ENCODE data around the gene NPHP4. TPM values are rescaled to one million over a fixed set of nuclear protein-coding genes. Genes with fewer than 3 reads are reported as not detected.

Gene NPHP4
- polyA plus RNA-seq, 1 donor (not counting 4 experiments of a cell fraction or from before 2014, with no cell fraction given), result 3.7 TPM

GRCh38 chr1:5980314-5981008 lies 11.8 kb downstream of the NPHP4 start:
- H3K4me2 ChIP-seq (ENCODE audit: control insufficient read depth, extremely low read depth, insufficient read depth, low read depth, low read length), result no peak overlapping the region
- no peak overlapping the region for H2AFZ ChIP-seq (ENCODE audit: control insufficient read depth, low read length)
- H3K27me3 ChIP-seq (ENCODE audit: control insufficient read depth, extremely low read depth, insufficient read depth, low read length), result no peaks in the 10 kb centered on the region
- H3K27ac ChIP-seq (ENCODE audit: control insufficient read depth, insufficient read depth, low read length), result no peak overlapping the region
- peaks cover 9% of the 10 kb centered on the region for H3K4me1 ChIP-seq (ENCODE audit: control insufficient read depth, extremely low read depth, insufficient read depth, low read length)
- no peak overlapping the region for H3K9ac ChIP-seq (ENCODE audit: control insufficient read depth, extremely low read depth, insufficient read depth, low read length)
- H3K4me3 ChIP-seq (ENCODE audit: control insufficient read depth in 2 of 3, extremely low read depth in 1 of 3, insufficient read depth in 2 of 3, low read depth in 1 of 3, low read length in 3 of 3), result no peak overlapping the region
- H4K20me1 ChIP-seq (ENCODE audit: control insufficient read depth, extremely low read depth, insufficient read depth, low read length), result peaks cover 2% of the 10 kb centered on the region
- TF ChIP-seq EZH2 (IDR thresholded peaks at IDR 0.05; ENCODE audit: low read length), result no peak
- no peak for TF ChIP-seq CTCF (optimal IDR thresholded peaks at IDR 0.05 in 1 of 3, IDR thresholded peaks at IDR 0.05 in 1 of 3, conservative IDR thresholded peaks at IDR 0.05 in 1 of 3; ENCODE audit: extremely low read depth in 1 of 3, insufficient read depth in 2 of 3, low read length in 3 of 3)
- peaks cover 4 to 7% of the 10 kb centered on the region in 2 experiments for H3K36me3 ChIP-seq (ENCODE audit: control insufficient read depth in 2 of 2, extremely low read depth in 1 of 2, insufficient read depth in 2 of 2, low read length in 2 of 2)
- H3K9me1 ChIP-seq (ENCODE audit: control insufficient read depth, extremely low read depth, insufficient read depth, low read length), result no peaks in the 10 kb centered on the region
- FAIRE-seq (no peak), DNase-seq (ENCODE audit: low read depth, low spot score) (no peak)
- dilution Hi-C loops (cut with MboI; ENCODE audit: extremely low pct_ligation_motif_present, low sequenced_read_pairs), result no loop called here
- no peaks in the 10 kb centered on the region for H3K9me3 ChIP-seq (ENCODE audit: control insufficient read depth, low read depth, low read length)
- H3K79me2 ChIP-seq (ENCODE audit: control insufficient read depth, insufficient read depth, low read length), result no peaks in the 10 kb centered on the region

GRCh38 chr1:5979536-5980313 lies 12.5 kb downstream of the NPHP4 start:
- H3K9me3 ChIP-seq (ENCODE audit: control insufficient read depth, low read depth, low read length), result no peaks in the 10 kb centered on the region
- no peak for TF ChIP-seq EZH2 (IDR thresholded peaks at IDR 0.05; ENCODE audit: low read length)
- no peak for TF ChIP-seq CTCF (optimal IDR thresholded peaks at IDR 0.05 in 1 of 3, IDR thresholded peaks at IDR 0.05 in 1 of 3, conservative IDR thresholded peaks at IDR 0.05 in 1 of 3; ENCODE audit: extremely low read depth in 1 of 3, insufficient read depth in 2 of 3, low read length in 3 of 3)
- peaks cover 4 to 7% of the 10 kb centered on the region in 2 experiments for H3K36me3 ChIP-seq (ENCODE audit: control insufficient read depth in 2 of 2, extremely low read depth in 1 of 2, insufficient read depth in 2 of 2, low read length in 2 of 2)
- dilution Hi-C loops (cut with MboI; ENCODE audit: extremely low pct_ligation_motif_present, low sequenced_read_pairs), result no loop called here
- peaks cover 2% of the 10 kb centered on the region for H4K20me1 ChIP-seq (ENCODE audit: control insufficient read depth, extremely low read depth, insufficient read depth, low read length)
- no peaks in the 10 kb centered on the region for H3K9me1 ChIP-seq (ENCODE audit: control insufficient read depth, extremely low read depth, insufficient read depth, low read length)
- no peak overlapping the region for H3K9ac ChIP-seq (ENCODE audit: control insufficient read depth, extremely low read depth, insufficient read depth, low read length)
- H2AFZ ChIP-seq (ENCODE audit: control insufficient read depth, low read length), result no peak overlapping the region
- DNase-seq (ENCODE audit: low read depth, low spot score), result no peak
- no peaks in the 10 kb centered on the region for H3K27me3 ChIP-seq (ENCODE audit: control insufficient read depth, extremely low read depth, insufficient read depth, low read length)
- no peak overlapping the region for H3K4me2 ChIP-seq (ENCODE audit: control insufficient read depth, extremely low read depth, insufficient read depth, low read depth, low read length)
- no peak for FAIRE-seq
- no peak overlapping the region for H3K27ac ChIP-seq (ENCODE audit: control insufficient read depth, insufficient read depth, low read length)
- H3K4me3 ChIP-seq (ENCODE audit: control insufficient read depth in 2 of 3, extremely low read depth in 1 of 3, insufficient read depth in 2 of 3, low read depth in 1 of 3, low read length in 3 of 3), result no peak overlapping the region
- H3K79me2 ChIP-seq (ENCODE audit: control insufficient read depth, insufficient read depth, low read length), result no peaks in the 10 kb centered on the region
- peaks cover 9% of the 10 kb centered on the region for H3K4me1 ChIP-seq (ENCODE audit: control insufficient read depth, extremely low read depth, insufficient read depth, low read length)
